Dedifferentiated amniotic fluid mesenchymal stem cell (primary cell): ENCODE measurements around the gene TCEANC2.
A peak's percentile ranks its signal among the peaks of the same experiment; 100 is the strongest.

ENCODE experiments used
- DNase-seq: peaks from one replicate; pipeline ENCODE4 v3.0.0-alpha.2; 2016; ENCODE audit errors: extremely low spot score

The TCEANC2 gene

GRCh38 chr1:54114001-54114400 lies 60.6 kb downstream of the TCEANC2 start:
- DNase-seq = no peak

GRCh38 chr1:54114955-54115354 lies 61.5 kb downstream of the TCEANC2 start:
- no peak for DNase-seq

DNA sequence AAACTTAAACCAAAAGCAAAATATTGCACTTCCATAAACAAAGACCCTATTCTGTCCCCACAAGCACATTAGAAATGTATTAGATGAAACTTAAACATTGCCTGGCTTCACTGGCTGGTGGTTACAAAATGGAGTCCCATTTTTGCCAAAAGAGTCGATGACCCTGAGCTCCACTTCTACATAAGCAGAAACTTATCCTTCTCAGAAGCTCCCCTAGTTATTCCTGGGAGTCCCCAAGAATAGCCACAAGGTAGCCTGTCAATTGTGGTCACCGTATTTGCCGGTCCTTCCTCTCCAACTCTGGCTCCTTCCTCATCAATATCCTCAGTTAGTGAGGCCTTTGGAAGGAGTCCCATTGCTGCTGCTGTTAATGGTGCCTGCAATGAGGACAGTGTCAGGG lies 62.1 kb downstream of the TCEANC2 start:
- DNase-seq = no peak

DNA sequence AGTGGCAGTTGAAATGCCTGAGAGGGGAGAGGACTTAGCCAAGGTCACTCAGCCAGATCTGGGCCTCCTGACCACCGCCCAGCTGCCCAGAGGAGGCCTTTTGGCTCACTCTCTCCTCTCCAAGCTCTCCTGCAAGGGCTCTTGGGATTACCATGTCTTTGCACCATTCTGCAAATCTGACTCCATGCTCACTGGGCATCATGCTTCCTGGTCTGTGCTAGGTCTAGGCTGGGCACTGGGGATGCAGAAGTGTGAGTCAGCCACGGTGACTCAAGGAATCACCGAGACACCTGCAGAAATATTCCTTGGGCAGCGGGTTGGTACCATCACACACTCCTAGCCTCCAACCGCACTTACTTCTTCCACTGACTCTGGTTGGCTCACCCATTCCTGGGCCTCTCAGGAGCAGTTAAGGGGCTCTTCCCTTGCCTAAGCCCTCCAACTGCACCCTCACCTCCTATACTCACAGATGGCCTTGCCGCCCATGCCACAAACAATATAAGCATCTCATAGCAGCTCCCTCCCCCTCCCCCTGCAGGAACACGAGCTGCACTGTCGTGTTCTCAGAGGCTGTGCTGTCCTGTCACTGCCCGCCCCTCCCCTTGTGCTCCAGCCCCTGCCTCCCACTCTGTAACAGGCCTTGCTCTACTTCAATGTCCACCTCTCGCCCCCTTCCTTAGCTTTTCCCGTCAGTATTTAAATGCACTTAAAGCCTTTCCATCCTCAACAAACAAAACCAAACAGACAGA lies 64.6 kb downstream of the TCEANC2 start:
- no peak for DNase-seq

DNA sequence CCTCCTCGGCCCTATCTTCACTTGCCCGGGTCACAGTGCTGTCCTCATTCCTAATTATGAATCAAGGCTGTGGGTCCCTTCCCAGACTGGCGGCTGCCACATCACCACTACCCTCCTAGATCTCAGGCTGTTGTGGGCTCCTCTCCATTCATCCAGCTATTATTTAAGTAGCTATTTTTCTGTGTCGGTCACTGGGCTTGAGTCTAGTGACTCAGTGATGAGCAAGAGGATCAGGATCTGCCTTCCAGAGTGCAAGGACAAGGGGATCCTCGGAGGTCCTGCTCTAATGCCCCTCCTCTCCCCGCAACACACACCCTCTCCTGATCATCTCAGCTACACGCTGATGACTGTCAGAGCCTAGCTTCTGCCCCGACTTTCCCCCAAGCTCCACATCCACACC lies 65.3 kb downstream of the TCEANC2 start:
- DNase-seq = peak; percentile 19

DNA sequence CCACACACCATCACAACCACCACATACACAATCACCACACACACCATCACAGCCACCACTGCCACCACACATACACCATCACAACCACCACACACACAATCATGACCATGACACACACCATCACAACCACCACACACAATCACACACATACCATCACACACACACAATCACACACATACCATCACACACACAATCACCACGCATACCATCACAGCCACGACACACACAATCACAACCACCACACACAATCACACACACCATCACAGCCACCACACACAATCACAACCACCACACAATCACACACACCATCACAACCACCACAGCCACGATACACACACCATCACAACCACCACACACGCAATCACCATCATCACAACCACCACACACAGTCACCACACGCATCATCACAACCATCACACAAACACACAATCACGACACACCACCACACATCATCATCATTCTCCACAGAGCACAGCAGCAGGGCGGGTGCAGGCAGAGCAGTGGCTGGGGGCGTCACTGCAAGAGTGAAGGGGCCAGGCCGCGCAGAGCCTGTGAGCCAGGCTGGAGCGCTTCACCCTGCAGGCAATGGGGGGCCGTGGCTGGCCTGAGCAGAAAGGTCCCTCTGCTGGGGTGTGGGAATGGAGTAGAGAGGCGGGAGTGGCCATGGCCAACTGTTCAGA lies 66.8 kb downstream of the TCEANC2 start:
- no peak for DNase-seq

DNA sequence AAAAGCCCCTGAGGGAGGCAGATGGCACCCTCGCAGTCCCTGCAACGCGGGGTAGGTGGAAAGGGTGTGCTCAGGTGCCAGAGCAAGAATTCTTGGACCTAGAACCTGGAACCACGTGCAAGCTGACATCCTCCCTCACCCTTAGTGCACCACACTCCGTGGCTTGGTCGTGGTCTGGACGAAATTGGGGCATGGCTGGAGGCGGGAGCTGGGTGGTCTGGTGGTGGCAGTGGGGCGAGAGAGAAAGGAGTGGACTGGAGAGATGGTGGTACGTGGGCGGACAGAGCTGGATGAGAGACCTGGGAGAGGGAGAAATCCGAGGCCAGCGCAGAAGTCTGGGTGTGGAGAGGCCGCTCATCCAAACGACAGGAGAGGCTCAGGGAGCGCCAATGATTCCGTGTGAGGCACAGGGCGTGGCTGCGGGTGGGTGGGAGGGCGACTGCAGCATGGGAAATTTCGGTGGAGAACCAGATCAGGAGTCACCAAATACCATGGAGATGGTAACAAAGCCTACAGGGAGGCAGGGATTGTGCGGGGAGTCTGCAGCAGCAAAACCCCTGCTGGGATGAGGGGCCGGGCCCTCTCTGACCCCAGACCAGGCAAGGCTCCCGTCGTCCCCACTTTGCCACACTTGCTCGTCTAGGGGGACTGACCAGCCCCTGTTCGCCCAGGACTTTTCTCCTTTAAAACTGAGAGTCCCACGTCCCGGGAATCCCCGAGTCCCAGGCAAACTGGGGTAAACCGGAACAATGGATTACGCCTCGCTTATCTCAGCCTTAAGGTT lies 67.5 kb downstream of the TCEANC2 start:
- DNase-seq = no peak

DNA sequence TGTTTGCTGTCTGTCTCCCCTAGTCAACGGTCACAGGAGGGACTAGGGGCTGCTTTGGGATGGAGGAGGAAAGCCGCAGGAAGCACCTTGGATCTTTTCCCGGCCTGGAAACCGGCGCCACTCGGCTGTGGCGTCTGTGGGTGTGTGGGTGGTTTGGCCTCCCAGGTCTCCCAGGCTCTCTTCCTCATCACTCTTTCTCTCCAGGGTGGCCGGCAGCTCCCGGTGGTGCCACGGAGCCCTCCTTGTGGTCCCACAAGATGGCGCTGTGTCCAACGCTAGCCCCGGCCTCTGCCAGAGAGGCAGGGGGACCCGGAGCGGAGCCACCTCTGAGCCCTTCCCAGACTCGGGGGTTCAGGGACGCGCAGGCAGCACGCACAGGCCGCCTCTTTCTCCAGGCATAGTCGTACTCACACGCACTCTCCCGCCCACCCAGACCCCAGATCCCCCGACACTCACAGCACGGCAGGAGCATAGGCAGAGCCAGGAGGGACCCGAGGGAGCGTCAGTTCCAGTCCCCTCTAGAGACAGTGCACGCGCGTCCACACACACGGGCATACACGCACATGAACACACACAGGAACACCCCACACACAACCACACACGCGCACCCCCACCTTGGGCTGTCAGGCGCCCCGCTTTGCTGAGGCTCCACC lies 68.2 kb downstream of the TCEANC2 start:
- DNase-seq = peak; percentile 52

GRCh38 chr1:54122135-54122751 lies 68.8 kb downstream of the TCEANC2 start:
- DNase-seq = no peak

DNA sequence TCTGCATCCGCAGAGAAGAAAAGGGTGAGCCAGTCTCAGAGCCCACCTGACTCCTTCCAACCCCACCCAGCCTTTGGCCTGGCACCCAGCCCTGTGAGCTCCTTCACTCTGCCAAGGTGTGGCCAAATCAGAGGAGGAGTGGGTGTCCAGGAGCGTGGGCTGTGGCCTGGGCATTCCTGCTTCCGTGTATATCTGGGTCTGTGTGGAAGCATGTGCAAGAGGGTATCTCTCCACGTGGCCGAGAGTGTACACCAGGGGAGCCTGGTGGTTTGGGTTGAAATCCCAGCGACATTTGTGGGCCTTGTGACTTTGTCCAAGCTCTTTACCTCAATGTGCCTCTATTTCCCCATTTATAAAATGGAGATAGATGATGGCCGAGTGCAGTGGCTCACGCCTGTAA lies 69.6 kb downstream of the TCEANC2 start:
- no peak for DNase-seq

- DNase-seq = no peak
These were observed 71.1 kb downstream of the TCEANC2 start for GRCh38 chr1:54124472-54124871.

DNA sequence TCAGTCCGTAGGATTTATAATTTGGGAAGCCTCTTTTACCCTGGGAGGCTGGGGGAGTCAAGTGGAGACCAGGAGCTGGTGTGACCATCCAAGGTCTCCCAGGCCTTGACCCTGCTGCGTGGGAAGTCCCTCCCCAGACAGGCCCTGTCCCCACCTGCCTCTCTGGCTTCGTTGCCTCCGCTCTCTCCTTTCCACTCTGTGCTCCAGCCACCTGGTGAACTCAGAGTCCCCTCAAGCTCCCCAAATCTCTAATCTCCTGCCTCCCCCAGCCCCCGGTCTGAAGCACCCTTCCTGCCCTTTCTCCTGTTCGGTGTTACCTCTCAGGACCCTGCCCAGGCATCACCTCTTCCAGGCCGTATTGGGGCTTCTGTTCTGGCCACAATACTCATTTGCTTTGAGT lies 71.5 kb downstream of the TCEANC2 start:
- no peak for DNase-seq

GRCh38 chr1:54125386-54126070 lies 72.1 kb downstream of the TCEANC2 start:
- no peak for DNase-seq

DNA sequence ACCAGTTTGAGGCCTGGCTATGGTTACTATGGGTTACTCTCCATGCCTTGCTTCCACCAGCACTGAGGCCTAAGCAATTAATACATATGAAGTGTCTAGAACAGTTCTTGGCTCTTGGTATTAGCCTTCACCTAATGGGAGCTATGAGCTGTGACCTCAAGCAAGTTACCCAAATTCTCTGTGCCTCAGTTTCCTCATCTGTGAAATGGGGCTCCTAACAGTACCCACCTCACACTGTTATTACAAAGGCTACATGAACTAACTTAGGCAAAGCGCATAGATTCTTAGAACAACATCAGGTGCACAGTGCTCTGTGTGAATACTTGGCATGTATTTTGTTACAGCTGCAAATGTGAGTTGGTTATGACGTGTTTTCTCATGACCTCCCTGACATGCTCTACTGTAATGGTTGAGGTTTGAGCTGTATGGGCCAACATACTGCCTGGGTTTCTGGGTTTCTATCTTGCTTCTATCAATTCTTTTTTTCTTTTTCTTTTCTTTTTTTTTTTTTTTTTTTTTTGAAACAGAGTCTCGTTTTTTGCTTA lies 72.9 kb downstream of the TCEANC2 start:
- DNase-seq = no peak

DNA sequence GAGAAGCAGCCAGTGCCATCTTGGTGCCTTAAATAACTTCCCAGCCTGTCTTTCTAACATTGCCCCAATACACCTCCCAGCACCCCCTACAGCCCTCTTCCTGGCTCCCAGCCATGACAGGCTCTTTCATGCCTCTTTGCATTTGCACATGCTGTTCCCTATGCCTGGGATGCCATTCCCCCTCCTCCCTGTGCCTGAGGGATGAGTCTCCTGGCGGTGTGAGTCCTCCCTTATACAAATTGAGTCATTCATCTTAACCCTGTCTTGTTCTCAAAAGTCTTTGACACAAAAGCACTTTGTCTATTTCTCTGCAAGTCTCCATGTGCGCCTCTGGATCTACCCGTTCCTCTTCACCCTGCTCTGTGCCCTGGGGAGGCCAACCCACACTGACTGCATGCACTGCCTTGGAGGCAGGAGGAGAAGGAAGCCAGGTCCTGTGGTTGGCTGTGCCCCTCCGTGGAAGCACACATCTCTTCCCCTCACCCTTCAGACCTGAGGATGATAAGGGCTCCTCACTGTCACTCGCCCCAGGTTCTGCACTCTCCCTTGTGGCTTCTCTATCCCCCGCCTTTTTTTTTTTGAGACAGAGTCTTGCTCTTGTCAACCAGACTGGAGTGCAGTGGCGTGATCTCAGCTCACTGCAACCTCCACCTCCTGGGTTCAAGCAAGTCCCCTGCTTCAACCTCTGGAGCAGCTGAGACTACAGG lies 74.3 kb downstream of the TCEANC2 start:
- DNase-seq = no peak

GRCh38 chr1:54129858-54130257 lies 76.5 kb downstream of the TCEANC2 start:
- DNase-seq = no peak

DNA sequence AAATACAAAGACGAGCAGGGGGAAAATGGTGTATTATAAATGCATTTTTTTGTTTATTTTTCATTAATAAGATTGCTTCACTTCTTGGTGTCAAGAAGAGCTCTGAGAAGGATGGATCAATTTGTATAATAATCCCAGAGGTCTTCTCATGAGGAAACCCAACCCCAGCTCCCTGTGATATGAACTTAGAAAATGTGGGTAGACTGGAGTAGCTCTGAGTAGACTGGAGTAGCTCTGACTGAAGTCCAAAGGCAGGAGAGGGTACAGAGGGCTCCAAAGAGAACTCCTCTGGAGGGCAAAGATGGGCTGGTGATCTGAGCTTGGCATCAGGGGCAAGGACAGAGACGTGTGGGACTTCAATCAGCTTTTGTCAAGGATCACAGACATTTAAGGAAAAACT lies 78.0 kb downstream of the TCEANC2 start:
- DNase-seq = no peak

- DNase-seq = no peak
These were observed 79.1 kb downstream of the TCEANC2 start for GRCh38 chr1:54132495-54132894.

DNA sequence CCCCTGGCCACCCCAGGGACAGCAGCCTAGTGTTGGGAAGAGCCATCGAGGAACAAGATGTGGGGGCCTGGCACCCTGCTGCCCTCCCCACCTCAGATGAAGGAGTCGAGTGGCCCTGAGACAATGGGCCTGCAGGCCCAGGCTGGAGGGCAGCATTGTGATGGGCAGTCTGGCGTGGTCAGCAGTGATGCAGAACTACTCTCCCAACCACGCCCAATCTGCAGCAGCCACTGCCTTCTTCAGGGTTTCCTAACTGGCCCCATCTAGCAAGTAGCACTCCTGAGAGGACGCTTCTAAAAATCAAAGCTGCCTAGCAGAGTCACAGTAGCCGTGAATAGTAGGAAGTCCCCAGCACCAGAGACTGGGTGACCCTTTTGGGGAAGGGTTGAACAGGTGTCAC lies 80.9 kb downstream of the TCEANC2 start:
- no peak for DNase-seq

- no peak for DNase-seq
These were observed 82.2 kb downstream of the TCEANC2 start for GRCh38 chr1:54135436-54136120.
